GM12865 (cell line): Measurements from ENCODE around the gene UAP1L1.
A peak's percentile ranks its signal among the peaks of the same experiment; 100 is the strongest.

Source experiments
- DNase-seq: peaks from one replicate; pipeline ENCODE4 v3.0.0; 2010; ENCODE audit warnings: low read depth
- H3K4me3 ChIP-seq: 2 replicates; pipeline ENCODE4 v1.5.1; 2011; ENCODE audit warnings: mild to moderate bottlenecking, low read depth, low read length, control low read depth
- CTCF ChIP-seq: IDR thresholded peaks from 2 replicates; pipeline ENCODE4 v1.5.1; 2011; ENCODE audit warnings: low read length, control low read depth, low read depth, inconsistent platforms; ENCODE audit not compliant: insufficient read depth; ENCODE audit errors: missing control alignments

UAP1L1 gene

GRCh38 chr9:137066096-137066861 is 11.0 kb upstream of the UAP1L1 start:
- no peak for TF ChIP-seq CTCF
- H3K4me3 ChIP-seq: no peak overlapping the region
- DNase-seq: no peak

GRCh38 chr9:137067860-137068538 is 9.3 kb upstream of the UAP1L1 start:
- peak; percentile 93 for DNase-seq
- no peak overlapping the region for H3K4me3 ChIP-seq
- TF ChIP-seq CTCF: peak; percentile 85

- no peak for DNase-seq
- peak overlapping the region; percentile 61 for H3K4me3 ChIP-seq
Measured at GRCh38 chr9:137068539-137069507, 8.5 kb upstream of the UAP1L1 start.

GRCh38 chr9:137069508-137070091 is 7.7 kb upstream of the UAP1L1 start:
- H3K4me3 ChIP-seq: peak overlapping the region; percentile 61
- no peak for TF ChIP-seq CTCF
- no peak for DNase-seq

More at GRCh38 chr9:137068539-137069507, 8.5 kb upstream of the UAP1L1 start:
- no peak for TF ChIP-seq CTCF

GRCh38 chr9:137070201-137070905 is 7.0 kb upstream of the UAP1L1 start, which contains the start of gene SAPCD2:
TSS of gene SAPCD2 (minus strand) at chr9:137070557. CDS start at chr9:137070460, 97 bp downstream.
- peak; percentile 93 for DNase-seq
- peak within 1 kb of the TSS; percentile 61 for H3K4me3 ChIP-seq
- TF ChIP-seq CTCF: no peak

GRCh38 chr9:137070906-137071275 is 6.4 kb upstream of the UAP1L1 start:
- H3K4me3 ChIP-seq: peak overlapping the region; percentile 61
- DNase-seq: no peak
- no peak for TF ChIP-seq CTCF
